HG03108 (cell line): ENCODE measurements around the gene C6orf118.

ENCODE experiments used
- ATAC-seq: cut with Tn5 transposase; IDR thresholded peaks from one replicate; pipeline ENCODE4 v1.9.1; 2021; ENCODE audit warnings: moderate library complexity; ENCODE audit not compliant: unreplicated experiment

Gene C6orf118

GRCh38 chr6:165308926-165309731 is at the start of gene C6orf118:
TSS of gene C6orf118 (minus strand) at chr6:165309605. CDS start at chr6:165309586, 19 bp downstream.
- no peak for ATAC-seq

DNA sequence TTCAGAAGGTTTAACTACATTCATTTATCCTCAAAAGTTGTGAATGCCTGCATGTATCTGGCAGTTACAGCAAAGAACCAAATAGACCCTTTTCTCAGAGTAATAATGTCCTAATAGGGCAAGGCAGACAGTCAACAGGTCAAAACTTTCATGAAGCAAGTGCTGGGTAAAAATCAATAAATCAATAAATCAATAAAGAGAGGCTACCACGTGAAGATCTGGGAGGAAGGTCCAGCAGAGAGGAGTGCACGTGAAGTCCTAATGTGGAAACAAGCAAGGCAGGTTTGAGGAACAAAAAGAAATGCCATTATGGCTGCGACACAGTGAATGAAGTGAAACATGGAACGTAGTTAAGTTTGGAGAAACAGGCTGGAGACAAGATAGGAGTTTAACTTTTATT is 36.3 kb upstream of the C6orf118 start:
- no peak for ATAC-seq

GRCh38 chr6:165340532-165340931 is 31.1 kb upstream of the C6orf118 start:
- no peak for ATAC-seq

DNA sequence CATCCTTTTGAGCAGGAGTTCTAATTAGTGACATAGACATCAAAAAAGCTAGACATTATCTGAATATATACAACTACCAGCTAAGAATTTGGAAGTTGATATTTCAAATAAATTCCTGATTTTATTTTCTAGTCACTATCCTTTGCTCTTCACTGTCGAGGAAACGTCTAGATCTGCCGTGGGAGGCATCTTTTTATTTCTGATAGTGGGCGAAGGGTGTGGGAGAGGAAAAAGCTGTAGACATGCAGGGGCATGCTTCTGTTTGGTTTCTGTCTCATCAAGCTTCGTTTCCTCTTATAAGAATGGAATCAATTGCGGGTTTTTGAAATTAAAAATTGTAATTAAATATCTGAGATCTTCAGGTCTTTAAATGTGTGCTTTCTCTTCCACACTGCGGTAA is 16.2 kb upstream of the C6orf118 start:
- no peak for ATAC-seq

DNA sequence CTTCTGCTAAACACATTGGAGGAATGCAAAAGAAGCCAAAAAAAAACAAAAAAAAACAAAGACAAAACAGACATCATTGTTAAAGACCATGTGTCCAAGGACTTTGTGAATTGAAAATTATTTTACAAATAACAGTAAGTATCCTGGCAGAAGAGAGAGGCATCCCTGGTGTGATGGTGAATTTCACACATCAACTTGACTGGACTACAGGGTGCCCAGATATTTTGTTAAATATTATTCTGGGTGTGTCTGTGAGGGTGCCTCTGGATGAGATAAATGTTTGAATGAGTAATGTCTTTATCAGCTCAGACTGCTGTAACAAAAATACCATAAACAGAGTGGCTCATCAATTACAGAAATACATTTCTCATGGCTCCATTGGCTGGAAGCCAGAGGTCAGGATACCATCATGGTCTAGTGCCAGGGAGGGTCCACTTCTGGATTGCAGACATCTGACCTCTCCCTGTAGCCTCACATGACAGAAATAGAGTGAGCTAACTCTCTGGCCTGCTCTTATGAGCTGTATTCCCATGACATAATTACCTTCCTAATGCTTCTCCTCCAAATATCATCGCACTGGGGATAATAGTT is 12.2 kb upstream of the C6orf118 start:
- no peak for ATAC-seq

- no peak for ATAC-seq
These were observed 11.7 kb upstream of the C6orf118 start for GRCh38 chr6:165321150-165321549.

DNA sequence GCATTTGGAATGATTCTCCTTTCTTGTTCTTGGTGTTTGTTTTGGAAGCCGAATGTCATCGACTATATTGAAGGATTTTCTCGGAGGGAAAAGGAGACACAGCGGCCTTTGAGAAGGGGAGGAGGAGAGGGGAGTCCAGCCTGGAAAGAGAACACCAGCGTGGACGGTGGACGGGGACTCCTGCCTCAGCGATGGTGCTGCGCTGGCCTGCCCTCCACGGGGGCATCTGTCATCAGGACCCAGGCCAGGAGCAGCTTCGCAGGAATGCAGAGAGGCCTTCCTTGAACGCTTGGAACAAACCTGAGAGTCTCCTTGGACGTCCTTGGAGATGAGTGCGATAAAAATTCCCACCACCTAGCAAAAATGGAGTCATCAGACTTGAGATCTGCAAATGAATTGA is 8.3 kb upstream of the C6orf118 start:
- ATAC-seq, result no peak

- no peak for ATAC-seq
These were observed 2.5 kb downstream of the C6orf118 start for GRCh38 chr6:165306955-165307354.

- no peak for ATAC-seq
These were observed 7.8 kb downstream of the C6orf118 start for GRCh38 chr6:165301372-165302246.

DNA sequence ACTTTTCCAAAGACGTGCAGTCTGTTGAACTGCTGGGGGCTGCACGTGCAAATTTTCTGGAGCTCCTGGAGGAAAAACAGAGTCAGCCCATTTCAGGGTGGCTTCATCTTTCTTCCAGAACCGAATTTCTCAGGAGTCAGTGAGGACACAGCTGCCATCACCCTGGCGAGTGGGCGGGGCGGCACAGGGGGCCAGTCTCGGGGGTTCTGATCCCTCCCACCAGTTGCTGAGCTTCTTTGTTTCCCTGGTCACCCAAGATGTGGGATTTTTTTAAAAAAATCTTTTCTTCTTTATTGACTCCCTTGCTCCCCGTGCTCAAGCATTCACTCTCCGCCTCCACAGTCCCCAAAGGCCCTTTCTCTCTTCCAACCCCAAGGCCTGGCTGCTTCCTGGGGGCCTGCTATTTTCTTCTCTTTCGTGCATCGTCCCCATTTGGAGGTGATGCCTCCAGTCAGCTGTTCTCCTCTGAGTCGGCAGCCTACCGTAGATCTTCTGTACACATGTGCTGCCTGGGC is 8.9 kb downstream of the C6orf118 start:
- ATAC-seq, result no peak

DNA sequence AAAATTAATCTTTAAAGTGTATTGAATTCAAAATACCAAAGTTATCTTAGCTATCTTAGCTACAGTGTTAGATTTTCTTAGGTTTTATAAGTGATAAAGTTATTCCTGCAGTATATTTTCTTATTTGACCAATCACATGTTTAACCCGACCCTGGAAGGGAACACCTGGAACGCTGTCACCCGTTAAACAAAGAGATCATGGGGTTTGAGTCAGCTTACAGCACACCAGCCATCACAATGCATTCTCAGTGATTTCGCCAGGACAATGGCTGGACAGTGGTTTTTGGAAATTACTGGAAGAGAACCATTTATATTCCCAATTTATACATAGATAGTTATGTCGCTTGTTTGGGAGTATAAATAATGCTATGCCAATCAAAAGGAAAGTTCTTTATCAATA is 10.5 kb downstream of the C6orf118 start:
- no peak for ATAC-seq

- ATAC-seq, result no peak
These were observed 11.0 kb downstream of the C6orf118 start for GRCh38 chr6:165298402-165298801.

GRCh38 chr6:165292657-165293056 is 16.7 kb downstream of the C6orf118 start:
- ATAC-seq, result no peak

DNA sequence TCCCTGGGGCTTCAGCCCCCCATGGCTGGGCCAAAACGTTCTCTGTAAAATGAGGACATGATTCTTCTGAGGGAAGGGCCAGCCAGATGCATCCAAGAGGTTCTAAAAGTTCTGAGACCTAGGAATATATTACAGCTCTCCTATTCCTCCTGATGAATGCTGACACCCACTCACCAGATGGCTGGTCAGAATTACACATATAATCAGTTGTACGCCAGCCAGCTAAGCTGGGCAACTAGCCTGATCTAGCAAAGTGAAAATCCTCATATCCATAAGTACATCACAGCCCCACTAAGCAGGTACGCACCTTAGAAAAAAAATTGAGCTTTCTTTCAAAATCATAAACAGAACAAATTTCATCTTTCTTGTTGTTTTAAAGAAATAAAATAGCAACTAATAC is 34.8 kb downstream of the C6orf118 start:
- no peak for ATAC-seq

GRCh38 chr6:165272585-165272984 is 36.8 kb downstream of the C6orf118 start:
- no peak for ATAC-seq

DNA sequence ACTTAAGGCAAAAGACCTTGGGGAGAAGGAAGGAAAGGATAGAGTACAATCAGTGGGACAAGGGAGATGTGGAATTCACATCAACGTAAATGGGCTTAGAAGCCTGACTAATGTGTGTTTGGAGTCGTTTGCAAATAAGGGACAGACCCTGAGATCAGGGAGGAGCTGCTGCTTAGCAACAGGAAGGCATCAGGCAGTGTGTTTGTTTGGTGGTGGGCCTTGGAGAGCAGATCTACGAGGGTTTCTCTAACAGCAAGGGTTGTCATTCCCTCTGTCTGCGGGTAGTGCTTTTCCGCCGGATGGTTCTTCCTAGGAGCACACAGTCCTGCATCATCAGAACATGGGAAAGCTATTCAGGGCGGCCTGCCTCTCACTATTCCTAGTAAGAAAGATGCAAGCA is 40.4 kb downstream of the C6orf118 start:
- no peak for ATAC-seq

GRCh38 chr6:165266621-165267020 is 42.8 kb downstream of the C6orf118 start:
- no peak for ATAC-seq

- ATAC-seq, result no peak
These were observed 43.2 kb downstream of the C6orf118 start for GRCh38 chr6:165266191-165266590.

- no peak for ATAC-seq
These were observed 48.9 kb downstream of the C6orf118 start for GRCh38 chr6:165260462-165260861.

DNA sequence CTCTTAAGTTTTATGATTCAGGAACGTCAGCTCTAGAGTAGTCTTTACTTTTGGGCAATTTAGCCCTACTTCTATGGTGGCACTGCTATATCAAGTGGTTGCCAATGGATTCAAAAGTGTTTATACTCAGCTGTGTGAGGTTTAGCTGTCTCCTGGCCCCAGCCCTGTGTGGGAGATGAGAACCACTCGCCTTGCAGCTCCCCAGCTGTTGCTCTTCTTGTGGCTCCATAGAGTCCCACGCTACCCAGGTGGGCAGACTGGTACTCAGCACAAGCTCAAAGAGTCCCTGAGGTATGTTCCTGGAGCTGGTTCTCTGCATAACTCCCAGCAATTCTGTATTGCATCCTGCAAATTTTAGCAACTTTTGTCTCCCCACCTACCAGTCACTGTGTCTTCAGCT is 59.6 kb downstream of the C6orf118 start:
- no peak for ATAC-seq

- ATAC-seq, result no peak
These were observed 63.7 kb downstream of the C6orf118 start for GRCh38 chr6:165245701-165246100.
